DMS79 (cell line): ENCODE measurements around the gene SCAMP4.
A peak's percentile ranks its signal among the peaks of the same experiment; 100 is the strongest.

ENCODE experiments used
- DNase-seq: peaks from one replicate; lab custom pipeline; 2025; lab: John Stamatoyannopoulos, UW

The SCAMP4 gene

DNA sequence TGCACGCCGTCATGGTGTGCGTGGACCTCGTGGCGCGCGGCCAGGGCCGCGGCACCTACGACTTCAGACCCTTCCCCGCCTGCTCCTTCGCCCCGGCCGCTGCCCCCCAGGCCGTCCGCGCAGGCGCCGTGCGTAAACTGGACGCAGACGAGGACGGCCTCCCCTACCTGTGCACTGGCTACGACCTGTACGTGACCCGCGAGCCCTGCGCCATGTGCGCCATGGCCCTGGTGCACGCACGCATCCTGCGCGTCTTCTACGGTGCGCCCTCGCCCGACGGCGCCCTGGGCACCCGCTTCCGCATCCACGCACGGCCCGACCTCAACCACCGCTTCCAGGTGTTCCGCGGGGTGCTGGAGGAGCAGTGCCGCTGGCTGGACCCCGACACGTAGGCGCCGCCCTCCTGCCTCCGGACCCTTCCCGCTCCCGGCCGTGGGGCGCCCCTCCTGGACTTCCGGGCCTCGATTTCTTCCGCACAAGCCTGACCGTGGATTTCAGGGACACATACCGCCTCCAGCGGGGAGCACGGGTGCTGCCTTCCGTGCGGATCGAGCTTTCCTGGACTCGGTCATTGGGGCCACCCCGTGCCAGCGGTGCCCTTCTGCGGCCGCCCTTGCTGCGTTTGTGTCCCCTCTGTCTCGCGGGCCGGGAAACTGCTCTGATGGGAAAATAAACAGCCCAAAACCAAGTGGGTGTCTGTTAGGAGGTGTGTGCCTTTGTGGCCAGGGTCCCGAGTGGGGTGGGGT is 7.7 kb downstream of the SCAMP4 start:
- DNase-seq: no peak

DNA sequence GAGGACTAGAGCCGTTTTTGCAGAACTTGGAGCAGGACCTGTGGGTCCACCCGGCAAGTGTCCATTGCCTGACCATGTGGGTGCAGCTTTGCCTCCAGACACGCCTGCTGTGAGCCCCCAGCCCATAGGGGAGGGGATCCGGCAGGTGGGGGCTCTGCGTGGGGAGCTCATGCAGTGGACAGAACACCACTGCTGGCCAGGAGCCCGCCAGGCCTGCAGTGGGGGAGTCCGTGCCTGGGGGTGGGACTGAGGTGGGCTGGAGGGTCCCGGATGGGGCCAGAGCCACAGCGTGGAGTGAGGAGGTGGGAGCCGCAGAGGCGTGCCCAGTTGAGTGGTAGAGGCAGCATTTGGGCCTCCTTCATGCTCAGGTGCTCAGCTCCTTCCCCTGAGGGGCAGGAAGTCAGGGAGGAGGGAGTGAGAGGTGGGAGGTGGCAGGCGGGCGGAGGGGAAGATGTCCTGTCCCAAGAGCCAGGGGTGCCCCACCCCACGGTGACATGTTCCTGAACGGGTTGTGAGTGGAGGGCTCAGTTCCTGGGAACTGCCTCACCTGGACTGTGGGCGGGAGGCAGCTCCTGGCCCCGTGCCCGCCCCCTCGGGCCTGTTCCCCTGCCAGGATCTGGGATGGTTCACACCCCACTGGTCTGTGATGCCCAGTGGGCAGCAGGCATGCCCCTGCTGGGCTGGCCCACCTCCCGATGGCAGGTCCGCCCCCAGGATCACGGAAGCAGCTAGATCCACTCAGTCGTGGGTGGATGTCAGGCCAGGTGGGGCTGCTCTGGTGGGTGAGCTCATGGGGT is 8.8 kb downstream of the SCAMP4 start:
- no peak for DNase-seq

- DNase-seq: no peak
Measured at GRCh38 chr19:1914826-1915341, 9.7 kb downstream of the SCAMP4 start.

- DNase-seq: no peak
Measured at GRCh38 chr19:1917146-1917545, 11.9 kb downstream of the SCAMP4 start.

- DNase-seq: no peak
Measured at GRCh38 chr19:1917926-1918325, 12.7 kb downstream of the SCAMP4 start.

GRCh38 chr19:1918975-1919374 is 13.8 kb downstream of the SCAMP4 start:
- DNase-seq: no peak

GRCh38 chr19:1920644-1921043 is 15.4 kb downstream of the SCAMP4 start:
- no peak for DNase-seq

DNA sequence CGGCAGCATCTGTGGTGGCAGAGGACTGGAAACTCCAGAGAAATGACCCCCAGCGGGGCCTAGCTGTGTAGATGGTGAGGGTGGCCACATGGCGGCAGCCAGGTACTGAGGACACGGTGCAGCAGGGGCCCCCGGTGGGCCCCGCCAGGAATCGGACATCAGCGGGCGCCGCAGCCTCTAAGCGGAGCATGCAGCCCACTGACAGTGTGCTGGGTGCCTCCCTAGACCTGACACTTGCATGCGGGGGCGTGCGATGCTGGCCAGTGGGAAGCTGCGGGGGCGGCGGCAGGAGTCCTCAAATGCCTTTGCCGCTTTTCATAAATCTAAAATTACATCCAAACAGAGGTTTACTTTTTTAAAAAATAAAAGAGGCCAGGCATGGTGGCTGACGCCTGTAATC is 16.1 kb downstream of the SCAMP4 start:
- no peak for DNase-seq

GRCh38 chr19:1921825-1922224 is 16.6 kb downstream of the SCAMP4 start:
- no peak for DNase-seq

DNA sequence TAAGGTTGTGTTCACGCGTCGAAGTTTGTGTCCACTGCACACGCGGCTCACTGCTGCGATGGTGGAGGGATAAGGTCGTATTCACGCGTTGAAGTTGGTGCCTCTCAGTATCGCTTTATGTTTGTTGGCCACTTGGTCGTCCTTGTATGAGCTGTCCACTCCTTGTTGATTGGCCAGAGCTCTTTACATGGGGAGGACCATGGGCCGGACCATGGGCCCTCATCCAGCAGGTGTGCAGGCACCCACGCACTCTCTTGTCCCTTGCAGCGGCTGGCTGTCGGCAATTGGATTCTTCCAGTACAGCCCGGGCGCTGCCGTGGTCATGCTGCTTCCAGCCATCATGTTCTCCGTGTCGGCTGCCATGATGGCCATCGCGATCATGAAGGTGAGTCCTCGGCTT is 17.6 kb downstream of the SCAMP4 start:
- no peak for DNase-seq

GRCh38 chr19:1923319-1923718 is 18.1 kb downstream of the SCAMP4 start:
- DNase-seq: no peak

- DNase-seq: no peak
Measured at GRCh38 chr19:1924320-1924961, 19.2 kb downstream of the SCAMP4 start.

GRCh38 chr19:1925544-1925943 is 20.3 kb downstream of the SCAMP4 start:
- DNase-seq: no peak

- peak; percentile 37 for DNase-seq
Measured at GRCh38 chr19:1929021-1929742, 24.0 kb downstream of the SCAMP4 start.

GRCh38 chr19:1931445-1931844 is 26.2 kb downstream of the SCAMP4 start:
- DNase-seq: no peak

DNA sequence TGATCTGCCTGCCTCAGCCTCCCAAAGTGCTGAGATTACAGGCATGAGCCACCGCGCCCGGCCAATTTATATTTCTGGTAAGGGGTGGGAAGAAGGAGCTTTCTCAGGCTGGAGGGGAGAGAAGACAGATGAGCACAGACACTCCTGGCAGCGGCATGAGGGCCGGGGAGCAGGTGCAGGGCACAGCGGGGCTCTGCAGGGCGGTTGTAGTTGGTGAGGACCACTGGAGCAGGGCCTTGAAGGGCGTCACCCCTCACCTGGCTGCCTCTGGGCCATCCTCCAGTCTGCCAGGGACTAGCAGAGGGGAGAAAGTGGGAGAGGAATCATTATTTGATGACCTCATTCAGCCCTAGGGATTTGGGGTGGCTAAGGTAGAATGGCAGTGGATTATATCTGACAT is 27.2 kb downstream of the SCAMP4 start:
- no peak for DNase-seq

GRCh38 chr19:1933244-1933643 is 28.0 kb downstream of the SCAMP4 start:
- no peak for DNase-seq

GRCh38 chr19:1933942-1934341 is 28.7 kb downstream of the SCAMP4 start:
- DNase-seq: no peak

DNA sequence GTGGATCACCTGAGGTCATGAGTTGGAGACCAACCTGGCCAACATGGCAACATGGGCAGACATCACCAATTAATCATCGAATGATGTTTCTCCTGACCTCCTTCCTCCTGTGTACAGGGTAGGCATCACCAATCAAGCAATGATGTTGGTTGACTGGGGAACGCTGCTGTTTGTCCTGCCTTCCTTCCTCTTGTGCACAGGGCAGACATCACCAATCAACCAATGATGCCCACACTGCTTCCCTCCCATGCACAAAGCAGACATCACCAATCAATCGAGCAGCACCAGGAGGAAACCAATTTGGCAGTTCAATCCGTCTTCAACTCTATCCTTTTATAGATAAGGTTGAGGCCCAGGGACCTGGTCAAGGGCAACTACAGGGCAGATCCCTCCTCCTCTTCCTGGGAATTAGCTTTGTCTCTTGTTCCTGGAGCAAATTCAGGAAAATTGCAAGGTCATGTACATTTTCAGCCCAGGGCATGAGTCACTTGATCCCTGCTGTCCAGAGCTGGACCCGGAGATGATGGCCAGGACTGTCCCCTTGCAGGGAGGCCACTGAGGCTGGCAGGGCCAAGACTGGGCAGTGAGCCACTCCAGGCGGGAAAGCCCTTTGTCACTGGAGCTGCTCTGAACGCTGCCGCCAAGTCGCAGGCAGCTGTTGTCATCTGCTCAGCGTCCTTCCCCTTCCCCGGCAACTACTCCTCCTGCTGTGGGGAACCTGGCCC is 30.4 kb downstream of the SCAMP4 start:
- no peak for DNase-seq

DNA sequence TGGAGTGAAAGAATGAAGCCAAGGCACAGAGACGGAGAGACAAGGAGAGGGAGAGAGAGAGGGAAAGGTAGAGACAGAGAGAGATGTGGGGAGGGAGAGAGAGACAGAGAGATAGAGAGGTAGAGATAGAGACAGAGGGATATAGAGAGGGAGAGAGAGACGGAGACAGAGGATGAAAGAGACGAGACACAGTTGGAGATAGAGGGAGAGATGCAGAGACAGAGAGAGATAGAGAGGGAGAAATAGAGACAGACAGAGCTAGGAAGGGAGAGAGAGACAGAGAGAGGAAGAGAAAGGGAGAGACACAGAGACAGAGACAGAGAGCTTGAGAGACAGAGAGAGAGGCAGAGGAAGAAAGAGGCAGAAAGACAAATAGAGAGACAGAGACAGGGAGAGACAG is 31.2 kb downstream of the SCAMP4 start:
- DNase-seq: no peak

DNA sequence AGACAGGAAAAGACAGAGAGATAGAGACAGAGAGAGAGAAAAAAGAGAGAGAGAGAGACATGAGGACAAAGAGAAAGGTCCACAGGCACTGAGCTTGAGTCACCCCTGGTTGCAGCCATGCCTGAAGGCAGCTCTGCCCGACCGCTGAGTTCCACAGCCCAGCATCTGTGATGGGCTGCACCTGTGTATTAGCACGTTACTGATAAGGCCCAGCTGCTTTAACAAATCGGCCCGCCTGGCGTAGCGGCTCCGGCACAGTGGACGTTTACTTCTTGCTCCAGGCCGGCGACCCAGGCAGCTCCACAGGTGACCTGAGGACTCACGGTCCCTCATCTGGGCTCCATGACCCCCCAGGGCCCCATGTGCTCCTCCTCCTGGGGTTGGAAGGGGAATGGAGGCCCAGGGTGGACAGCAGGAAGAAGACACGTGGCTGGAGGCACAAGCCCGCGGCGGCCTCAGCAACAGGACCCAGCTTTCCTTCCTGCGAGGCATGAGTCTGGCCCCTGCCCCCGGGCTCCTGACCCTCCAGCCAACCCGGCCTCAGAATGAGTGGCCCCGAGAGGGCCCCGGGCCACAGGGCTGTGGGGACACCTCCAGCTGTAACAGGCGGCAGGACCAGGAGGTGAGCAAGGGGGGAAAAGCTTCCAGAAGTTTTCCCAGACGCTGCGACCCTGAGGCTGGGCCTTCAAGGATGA is 31.9 kb downstream of the SCAMP4 start:
- no peak for DNase-seq
